LNCaP clone FGC (cell line): ENCODE measurements around the gene STYXL2.

Source experiments
- DNase-seq: peaks from one replicate; pipeline ENCODE4 v3.0.0-alpha.2; 2011; ENCODE audit warnings: low read depth
- H3K4me3 ChIP-seq: 2 replicates; pipeline ENCODE4 v1.5.1; 2011; ENCODE audit warnings: mild to moderate bottlenecking, low read depth, low read length, control low read depth
- CTCF ChIP-seq: IDR thresholded peaks from 2 replicates; pipeline ENCODE4 v1.5.1; 2012; ENCODE audit warnings: mild to moderate bottlenecking; ENCODE audit not compliant: control insufficient read depth, insufficient read depth; ENCODE audit errors: extremely low read depth

Gene STYXL2

GRCh38 chr1:167106119-167106461 is 12.2 kb downstream of the STYXL2 start:
- no peak overlapping the region for H3K4me3 ChIP-seq
- DNase-seq = no peak
- no peak for TF ChIP-seq CTCF

- no peak overlapping the region for H3K4me3 ChIP-seq
- no peak for TF ChIP-seq CTCF
- no peak for DNase-seq
Observed at GRCh38 chr1:167107456-167107855, 13.6 kb downstream of the STYXL2 start.

- no peak overlapping the region for H3K4me3 ChIP-seq
- TF ChIP-seq CTCF = no peak
- no peak for DNase-seq
Observed at GRCh38 chr1:167109125-167109524, 15.2 kb downstream of the STYXL2 start.

GRCh38 chr1:167110586-167110985 is 16.7 kb downstream of the STYXL2 start:
- TF ChIP-seq CTCF = no peak
- no peak for DNase-seq
- no peak overlapping the region for H3K4me3 ChIP-seq

- DNase-seq = no peak
- H3K4me3 ChIP-seq = no peak overlapping the region
- TF ChIP-seq CTCF = no peak
Observed at GRCh38 chr1:167111868-167112709, 18.2 kb downstream of the STYXL2 start.

- no peak overlapping the region for H3K4me3 ChIP-seq
- no peak for DNase-seq
- TF ChIP-seq CTCF = no peak
Observed at GRCh38 chr1:167114725-167115124, 20.9 kb downstream of the STYXL2 start.

- no peak overlapping the region for H3K4me3 ChIP-seq
- no peak for TF ChIP-seq CTCF
- no peak for DNase-seq
Observed at GRCh38 chr1:167115655-167116054, 21.8 kb downstream of the STYXL2 start.
